ENCODE data around the gene TSPAN32.

TSPAN32 gene

DNA sequence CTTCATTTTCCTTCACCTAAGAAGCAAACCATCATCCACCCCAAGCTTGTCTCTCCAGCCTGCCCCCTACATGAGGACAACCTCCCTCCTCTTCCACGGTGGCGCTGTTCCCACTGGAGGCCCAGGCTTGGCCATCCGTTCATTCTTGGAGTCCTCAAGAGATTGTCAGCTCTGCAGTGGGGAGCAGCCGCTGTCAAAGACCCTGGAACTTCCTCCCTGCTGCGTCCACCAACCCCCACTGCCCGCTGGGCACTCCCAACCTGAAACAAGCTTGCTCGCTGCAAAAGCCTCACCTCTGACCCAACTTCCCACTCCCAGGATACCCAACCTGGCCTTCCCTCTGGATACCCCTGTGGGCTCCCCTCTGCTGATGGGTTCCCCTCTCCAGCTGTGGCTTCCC, 64.9 kb downstream of the TSPAN32 start:
- no peak for DNase-seq (ENCODE audit: low read depth)

DNA sequence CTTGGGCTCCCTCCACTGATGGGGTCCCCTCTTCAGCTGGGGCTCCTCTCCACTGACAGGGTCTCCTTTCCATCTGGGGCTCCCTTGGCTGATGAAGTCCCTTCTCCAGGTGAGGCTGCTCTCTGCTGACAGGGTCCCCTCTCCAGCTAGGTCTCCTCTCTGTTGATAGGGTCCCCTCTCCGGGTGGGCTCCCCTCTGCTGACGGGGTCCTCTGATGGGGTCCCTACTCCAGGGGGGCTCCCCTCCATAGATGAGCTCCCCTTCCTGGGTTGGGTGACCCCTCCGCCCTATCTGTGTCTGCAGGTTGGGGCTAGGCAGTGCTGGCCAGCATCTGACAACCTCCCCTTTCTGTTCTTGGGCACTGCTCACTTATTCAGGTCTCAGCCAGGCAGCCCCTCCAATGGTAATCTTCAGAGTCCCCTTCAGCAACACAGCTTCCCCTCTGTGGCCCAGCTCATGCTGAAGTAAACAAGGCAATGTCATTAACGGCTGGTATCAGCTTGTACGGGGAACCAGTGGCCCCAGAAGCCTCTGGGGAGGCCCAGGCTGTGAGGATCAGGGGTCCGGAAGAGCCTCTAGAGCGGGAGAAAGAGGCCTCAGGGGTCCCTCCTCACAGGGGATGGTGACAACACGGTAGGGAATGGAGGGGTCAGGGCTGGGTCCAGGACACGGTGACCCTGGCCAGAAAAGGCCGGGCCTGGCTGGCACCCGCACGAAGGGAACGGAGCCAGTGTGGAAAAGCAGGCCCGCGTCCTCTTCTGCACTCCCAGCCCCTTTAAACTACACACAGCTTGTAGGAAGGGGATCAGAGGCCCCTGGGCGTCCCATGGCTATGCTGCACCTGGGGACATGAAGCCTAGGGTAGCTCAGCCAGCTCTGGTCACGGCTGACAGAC, 65.7 kb downstream of the TSPAN32 start:
- DNase-seq (ENCODE audit: low read depth) = no peak

All from GM04503 (cell line).